NCI-H2171 treated with DMSO at 0.1 percent for 48 hours (cell line): ENCODE data around the gene CHRNB2.

Experiments used
- DNase-seq: peaks from one replicate; lab custom pipeline; 2025; lab: John Stamatoyannopoulos, UW

CHRNB2 gene

DNA sequence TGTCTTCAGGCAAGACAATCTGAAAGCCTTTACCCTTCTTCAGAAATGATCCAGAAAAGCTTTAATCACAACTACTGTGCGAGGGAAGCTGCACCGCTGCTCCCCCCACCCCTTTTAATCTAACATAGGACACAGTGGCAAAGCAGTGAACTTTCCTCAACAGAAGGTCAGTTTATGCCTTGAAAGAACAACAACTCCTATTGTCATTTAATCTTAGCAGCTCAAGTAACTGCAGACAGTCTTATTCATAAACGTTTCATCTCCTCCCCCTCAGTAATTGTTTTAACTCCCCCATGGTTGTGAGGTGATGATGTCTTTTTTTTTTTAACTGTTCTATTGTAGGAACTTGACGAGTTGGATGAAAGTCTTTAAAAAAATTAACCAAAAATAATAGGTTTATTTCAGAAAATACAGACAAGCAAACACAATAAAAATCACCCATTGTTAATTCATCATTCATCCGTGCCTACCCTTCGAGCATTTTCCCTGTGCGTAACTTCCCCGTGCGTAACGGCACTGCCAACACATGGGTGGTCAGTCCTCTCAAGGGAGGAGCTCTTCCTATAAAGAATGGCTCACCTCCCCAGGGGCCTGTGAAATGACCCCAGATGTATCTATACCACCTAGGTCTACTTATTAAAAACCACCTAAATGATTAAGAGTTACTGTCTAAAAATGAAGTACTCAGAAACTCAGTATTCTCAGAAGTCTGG is 43.7 kb downstream of the CHRNB2 start:
- DNase-seq, result no peak

DNA sequence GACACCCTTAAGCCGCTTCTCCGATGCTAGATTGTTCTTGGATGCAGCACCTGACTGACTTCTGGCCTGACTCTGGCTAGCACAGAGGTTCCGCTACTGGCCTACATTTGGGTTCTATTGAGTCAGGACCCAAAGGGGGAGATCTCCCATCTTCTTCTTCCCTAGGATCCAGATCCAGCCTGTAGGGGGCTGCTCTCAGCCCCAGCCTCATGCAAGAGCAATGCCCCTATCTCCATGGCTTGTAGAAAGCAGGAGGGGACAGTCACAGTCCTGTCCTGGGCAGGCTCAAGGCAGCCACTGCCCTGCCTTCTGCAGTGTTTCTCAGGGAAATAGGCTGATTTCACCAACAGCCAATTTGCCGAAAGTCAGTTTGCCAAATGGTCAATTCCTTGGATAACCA is 46.7 kb downstream of the CHRNB2 start:
- DNase-seq, result no peak

DNA sequence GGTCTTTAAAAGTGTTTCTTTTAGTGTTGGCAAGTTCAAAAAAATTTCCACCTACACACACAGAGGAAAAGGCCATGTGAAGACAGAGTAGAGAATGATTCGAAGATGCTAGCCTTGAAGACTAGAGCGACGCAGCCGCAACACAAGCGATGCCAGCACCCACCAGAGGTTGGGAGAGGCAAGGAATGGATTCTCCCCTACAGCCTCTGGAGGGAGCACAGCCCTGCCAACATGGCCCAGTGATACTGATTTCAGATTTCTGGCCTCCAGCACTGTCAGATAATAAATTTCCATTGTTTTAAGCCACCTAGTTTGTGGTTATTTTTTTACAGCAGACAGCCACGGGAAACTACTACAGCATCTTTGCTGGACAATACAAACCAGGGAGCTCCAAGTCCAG is 47.3 kb downstream of the CHRNB2 start:
- no peak for DNase-seq

DNA sequence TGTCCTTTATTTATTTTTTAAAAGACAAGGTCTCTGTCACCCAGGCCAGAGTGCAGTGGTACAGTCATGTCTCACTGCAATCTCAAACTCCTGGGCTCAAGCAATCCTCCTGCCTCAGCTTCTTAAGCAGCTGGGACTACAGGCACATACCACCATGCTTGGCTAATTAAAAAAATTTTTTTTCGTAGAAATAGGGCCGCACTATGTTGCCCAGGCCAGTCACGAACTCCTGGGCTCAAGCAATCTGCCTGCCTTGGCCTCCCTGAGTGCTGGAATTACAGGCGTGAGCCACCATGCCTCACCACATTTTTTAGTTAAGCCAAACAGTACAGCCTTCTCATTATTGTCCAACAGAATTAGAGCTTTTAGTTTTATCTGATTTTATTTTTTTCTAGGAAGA is 47.8 kb downstream of the CHRNB2 start:
- no peak for DNase-seq

DNA sequence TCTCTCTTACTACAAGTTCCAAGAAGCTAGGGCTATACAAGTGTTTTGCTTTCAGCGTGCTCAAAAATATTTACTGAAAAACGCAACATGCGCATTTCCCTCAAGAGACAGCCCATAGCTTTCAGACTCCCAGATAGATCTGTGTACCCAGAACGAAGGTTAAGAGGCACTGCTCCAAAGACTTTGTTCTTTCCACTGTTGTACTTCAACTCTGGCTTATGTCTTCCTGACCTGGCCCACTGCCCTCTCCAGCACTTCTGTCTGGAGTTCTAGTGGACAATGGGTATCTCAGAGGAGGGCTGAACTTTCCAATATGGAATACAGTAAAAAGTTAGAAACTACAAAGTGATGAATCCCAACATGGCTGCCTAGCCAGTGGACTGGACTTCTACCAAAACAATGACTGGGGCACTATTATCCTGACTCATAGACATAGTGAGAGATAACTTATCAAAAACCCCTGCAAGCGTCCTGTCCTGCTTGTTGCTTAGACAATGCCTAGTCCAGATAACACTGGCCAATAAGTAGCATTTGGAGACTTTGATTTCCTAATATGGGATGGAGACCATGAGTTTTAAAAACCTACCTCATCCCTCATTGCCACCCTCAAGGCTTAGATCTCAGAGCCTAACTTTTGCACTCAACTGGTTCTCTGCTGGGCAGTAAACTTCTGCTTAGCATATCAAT is 49.2 kb downstream of the CHRNB2 start:
- DNase-seq, result no peak

DNA sequence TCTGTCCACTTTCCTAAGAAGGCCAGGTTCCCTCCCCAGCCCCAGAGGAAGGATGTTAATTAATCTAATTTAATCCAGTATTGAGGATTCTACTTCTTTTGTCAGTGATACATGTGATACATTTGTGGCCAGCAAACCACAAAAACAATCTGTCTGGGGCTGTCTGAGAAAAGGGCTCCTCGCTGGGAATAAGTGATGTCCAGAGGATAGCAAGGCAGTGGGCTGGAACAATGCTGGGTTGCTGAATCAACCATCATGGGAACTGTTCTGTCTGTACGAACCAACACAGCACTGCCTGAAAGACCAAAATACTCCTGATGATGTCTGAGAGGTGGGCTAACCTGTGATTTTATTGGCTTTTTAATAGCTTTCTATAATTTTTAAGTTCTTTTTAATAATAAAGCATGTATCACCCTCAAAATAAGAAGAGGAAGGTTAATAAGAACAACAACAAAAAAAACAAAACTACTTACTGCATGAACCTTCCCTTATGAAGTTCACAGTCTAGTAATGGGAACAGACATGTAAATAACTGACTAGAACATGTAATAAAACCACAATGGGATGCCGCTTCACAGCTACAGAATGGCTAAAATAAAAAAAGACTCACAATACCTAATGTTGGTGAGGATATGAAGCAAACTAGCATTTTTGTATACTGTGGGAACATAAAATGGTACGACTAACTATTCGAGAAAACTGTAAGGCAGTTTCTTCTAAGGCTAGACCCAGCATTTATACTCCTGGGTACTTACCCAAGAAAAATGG is 51.8 kb downstream of the CHRNB2 start:
- DNase-seq, result no peak

DNA sequence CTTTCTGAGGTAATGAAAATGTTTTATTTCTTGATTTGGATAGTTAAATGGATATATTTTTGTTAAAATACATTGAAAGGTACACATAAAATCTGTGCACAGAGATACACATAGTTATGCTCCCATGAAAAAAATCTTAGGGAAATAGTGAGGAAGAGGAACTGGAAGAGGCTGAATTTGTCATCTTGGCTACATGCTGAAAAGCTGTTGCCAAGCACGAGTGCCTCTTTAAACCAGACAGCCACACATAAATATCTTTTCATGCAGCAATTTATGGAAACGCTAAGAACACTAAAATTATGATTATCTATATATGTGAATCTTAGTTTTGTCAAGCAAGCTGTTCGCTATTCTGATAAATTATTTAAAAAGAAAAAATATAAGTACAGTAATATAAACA is 53.2 kb downstream of the CHRNB2 start:
- no peak for DNase-seq

DNA sequence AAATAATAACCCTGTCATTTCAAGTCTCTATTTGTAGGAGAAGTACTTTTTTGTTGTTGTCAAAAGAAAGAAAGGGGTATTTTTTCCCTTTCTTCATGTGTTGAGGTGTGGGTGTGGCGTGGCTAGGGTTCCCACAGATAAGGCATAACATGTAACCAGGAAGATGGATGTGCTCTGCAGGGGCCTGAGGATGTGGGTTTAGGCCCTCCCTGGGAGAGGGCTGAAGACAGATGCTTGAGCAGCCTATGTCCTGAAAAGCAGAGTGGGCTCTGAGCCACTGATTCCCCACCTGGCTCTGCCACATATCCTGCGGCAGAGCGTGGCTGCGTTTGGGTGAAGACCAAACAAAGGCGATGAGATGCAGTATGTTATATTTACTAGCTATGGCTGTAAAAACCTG is 54.3 kb downstream of the CHRNB2 start:
- DNase-seq, result no peak

DNA sequence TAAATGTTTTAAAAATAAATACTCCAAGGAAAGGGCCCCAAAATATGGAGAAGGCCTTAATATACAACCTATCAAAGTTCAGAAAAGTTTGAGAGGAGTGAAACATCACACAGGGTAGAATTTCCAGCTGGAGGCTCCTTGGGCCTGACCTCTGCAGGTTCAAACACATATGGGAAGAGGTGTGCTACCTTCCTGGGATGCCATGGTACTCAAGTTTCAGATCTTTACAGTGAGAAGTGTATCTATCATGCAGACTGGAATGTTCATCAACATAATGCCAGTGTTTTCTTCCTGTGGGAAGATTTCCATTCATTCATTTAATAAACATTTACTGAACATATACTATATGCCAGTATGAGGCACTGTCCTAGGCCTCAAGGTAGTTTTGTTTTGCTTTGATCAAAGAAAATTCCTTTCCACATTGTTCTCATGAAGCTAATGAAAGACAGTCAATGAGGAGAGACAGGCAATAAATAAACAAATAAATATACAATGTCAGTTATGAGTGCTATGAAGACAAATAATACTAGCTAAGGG is 55.0 kb downstream of the CHRNB2 start:
- DNase-seq, result no peak

DNA sequence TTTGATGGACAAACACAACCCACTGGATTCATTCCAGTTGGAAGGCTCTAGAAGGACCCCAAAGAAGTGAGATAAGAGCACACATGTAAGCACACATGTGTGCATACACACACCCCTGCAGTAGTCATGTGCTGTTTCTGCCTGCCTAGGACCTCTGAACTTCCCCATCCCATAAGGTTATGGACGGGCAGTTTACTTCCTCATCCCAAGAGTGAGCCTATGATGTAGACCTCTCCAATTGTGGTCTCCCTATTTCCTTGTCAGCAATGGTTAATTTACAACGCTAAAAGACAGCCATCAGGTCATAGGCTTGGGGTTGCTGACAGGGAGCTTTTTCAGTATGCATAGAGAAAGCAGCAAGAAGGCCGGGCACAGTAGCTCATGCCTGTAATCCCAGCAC is 55.8 kb downstream of the CHRNB2 start:
- no peak for DNase-seq

DNA sequence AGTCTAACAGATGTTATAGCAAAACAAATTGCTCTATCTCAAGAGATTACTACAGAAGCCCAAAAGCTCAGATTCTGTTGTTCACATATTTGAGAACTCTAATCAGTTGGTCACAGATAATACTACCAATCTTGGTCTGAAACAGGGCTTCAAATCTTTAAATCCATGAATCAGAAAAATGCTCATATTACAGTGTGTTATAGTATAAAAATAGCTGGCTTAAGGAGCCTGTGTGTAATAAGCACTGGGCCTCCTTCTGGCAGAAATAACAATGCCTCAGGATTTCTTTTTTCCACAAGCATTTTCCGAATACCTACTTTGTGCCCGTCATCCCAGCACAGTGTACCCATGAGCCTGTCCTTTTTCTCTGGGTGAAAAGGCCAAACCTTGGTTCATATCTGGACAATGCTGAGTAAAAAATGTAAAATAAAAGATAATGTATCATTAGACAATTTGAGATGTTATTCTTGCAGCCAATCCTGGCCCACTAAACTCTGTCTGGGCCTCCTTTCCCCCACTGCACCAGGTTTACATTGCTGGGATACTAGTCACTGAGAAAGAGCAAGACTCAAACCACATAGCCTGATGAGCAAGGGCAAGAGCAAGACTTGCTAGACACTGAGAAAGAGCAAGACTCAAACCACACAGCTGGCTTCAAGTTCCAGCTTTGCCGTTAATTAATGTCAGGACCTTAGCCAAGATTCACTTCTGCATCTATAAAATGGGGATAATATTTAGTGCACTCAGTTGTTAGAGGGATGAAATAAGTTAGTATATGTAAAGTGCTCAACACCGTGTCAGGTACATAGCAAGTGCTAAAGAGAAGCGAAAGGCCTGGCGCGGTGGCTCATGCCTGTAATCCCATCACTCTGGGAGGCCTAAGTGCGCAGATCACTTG is 57.4 kb downstream of the CHRNB2 start:
- no peak for DNase-seq

DNA sequence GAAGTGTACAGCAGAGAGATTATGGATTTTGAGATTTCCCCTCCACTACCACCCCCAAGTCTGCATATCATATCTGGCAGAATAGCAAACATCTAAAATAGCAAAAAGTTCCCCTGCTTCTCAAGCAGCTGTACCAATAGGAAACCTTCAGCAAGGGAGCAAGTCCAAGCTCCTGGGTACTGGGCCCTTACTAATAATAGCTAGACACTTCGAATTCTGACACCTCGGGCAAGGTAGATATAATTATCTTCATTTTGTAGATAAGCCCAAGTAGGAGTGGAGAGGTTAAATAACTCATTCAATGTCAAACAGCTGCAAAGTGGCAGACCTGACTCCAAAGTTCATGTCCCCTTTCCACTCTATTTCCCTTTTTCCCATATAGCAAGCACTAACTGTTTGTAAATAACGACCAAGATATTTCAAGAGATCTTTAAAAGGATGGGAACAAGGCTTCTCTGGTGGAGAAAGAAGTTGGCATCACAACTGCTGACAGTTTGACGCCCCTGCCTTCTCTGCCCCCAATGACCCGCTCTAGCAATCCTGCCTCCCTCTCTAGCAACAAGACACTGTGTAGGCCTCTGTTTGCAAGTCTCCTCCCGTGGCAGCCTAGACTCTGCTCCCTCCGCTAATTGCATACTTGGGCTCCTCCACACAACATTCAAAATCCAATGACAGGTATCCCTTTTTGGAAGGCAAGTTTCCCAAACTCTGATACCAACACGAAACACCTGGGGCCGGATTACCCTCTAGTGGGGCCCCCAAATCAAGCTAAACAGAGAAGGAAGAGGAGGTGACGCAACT is 59.1 kb downstream of the CHRNB2 start:
- DNase-seq, result no peak

DNA sequence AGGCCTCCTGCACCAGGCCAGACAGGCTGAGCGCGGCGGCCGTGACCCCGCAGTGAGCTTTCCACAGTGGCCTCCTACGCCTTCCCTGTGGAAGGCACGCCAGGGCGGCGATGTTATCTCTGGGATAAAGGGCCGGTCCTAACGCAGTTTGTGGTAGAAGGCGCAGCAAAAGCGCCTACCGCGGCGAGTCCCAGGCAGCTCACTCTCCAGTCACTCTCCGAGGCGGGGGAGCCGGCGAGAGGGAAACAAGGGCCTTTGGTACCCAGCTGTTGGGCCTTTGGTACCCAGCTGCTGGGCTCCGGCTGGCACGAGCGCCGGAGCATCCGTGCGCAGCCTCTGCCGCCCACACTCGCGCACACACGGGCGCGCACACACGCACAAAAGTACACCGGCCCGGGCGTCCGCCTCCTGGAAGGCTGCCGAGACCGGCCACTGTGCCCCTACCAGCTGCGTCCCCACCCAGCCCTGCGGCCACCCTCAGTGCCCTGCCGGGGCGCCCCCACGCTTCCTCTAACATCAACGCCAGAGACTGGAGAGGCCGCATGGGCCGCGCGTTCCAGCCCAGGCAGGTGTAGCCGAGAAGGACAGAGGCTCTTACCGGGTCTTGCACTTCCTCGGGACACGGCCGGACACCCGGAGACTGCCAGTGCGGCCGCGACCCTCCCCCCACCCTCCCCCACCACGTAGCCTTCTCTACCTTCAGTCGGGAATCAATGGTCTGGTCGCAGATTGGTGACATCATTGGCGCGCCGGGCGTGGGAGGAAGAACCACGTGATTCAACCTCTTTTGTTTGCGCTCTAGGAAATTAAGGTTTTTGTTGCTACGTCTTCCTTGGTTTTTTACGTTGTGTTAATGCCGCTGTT is 59.9 kb downstream of the CHRNB2 start:
- DNase-seq, result peak; percentile 90

DNA sequence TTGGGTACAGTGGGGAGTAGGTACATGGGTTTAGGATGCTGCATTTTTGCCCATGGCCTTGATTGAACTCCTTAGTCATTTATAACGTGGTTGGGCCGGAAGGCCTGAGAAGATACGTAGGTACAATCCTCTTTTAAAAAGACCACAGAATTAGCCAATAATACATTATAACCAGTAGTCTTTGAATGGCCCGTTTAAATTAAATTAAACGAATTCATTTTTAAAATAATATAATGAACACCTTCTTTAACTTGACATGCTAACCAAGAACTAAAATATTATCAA is 60.5 kb downstream of the CHRNB2 start:
- no peak for DNase-seq

DNA sequence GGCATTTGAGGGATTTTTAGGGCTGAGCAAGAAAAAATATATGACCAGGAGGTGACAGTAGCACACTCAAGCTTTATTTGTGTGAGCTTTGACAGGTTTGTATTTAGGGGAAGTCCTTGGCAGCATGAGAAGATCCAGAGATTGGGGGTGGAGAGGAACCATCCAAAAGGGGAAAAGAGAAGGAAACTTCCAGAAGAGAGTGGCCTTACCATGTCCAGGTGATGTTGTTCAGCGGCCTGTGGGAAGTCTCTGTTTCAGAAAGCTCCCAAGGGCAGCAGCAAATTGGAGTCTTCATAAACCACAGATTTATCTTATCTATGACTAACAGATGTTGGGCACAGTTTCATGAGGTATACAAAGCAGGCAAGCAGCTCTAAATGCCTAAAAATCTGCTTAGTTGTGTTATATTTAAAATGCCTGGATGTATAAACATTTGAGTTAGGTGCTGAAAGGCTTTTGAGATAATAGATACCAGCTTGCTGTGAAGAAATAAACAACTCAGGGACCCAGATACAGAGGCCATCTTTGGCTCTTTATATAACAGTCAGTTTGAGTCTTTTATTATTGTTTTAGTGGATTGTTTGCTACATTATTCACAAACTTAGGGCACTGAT is 61.6 kb downstream of the CHRNB2 start:
- DNase-seq, result no peak
